Measurements from ENCODE around the gene PHACTR4.

DNA sequence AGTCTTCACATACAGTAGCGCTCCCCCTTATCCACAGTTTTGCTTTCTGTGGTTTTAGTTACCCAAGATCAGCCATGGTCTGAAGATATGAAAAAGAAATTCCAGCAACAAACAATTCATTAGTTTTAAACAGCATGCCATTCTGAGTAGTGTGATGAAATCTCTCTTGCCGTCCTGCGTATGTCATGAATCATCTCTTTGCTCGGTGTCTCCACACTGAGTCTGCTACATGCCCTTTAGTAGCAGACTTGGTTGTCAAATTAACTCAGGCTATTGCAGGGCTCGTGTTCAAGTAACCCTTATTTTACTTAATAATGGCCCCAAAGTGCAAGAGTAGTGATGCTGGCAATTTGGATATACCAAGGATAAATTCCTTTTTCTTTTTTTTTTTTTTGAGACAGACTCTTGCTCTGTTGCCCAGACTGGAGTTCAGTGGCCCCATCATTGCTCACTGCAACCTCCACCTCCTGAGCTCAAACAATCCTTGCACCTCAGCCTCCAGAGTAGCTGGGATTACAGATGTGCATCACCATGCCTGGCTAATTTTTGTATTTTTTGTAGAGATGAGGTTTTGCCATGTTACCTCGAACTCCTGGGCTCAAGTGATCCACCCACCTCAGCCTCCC, 22.6 kb downstream of the PHACTR4 start:
- TF ChIP-seq, protein P1, sequence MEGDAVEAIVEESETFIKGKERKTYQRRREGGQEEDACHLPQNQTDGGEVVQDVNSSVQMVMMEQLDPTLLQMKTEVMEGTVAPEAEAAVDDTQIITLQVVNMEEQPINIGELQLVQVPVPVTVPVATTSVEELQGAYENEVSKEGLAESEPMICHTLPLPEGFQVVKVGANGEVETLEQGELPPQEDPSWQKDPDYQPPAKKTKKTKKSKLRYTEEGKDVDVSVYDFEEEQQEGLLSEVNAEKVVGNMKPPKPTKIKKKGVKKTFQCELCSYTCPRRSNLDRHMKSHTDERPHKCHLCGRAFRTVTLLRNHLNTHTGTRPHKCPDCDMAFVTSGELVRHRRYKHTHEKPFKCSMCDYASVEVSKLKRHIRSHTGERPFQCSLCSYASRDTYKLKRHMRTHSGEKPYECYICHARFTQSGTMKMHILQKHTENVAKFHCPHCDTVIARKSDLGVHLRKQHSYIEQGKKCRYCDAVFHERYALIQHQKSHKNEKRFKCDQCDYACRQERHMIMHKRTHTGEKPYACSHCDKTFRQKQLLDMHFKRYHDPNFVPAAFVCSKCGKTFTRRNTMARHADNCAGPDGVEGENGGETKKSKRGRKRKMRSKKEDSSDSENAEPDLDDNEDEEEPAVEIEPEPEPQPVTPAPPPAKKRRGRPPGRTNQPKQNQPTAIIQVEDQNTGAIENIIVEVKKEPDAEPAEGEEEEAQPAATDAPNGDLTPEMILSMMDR (IDR thresholded peaks at IDR 0.05 in 4 of 5, conservative IDR thresholded peaks at IDR 0.05 in 1 of 5) = no peak
- no peak for TF ChIP-seq POLR2A (IDR thresholded peaks at IDR 0.05)

Data from gastrocnemius medialis (tissue), 4 donors.